Neural cell (in vitro differentiated cells): ENCODE measurements around the gene CLCN1.

ENCODE experiments used
- EZH2 ChIP-seq: fragments of 200-600, 300-800 bp; shearing (Covaris generic), sonication (generic); IDR thresholded peaks from 2 replicates; pipeline ENCODE4 v1.6.1; 2014; ENCODE audit warnings: antibody characterized with exemption, low read length, borderline replicate concordance, mild to moderate bottlenecking; ENCODE audit not compliant: insufficient read depth, poor library complexity, severe bottlenecking
- RAD21 ChIP-seq: fragments of 450-650 bp; conservative IDR thresholded peaks from 2 replicates; pipeline ENCODE4 v1.6.1; 2014; ENCODE audit warnings: antibody characterized with exemption, mild to moderate bottlenecking, moderate library complexity
- TF ChIP-seq, protein P1 (sequence below): fragments of 450-650 bp; IDR thresholded peaks from 2 replicates; pipeline ENCODE4 v1.5.1; 2014; ENCODE audit warnings: antibody characterized with exemption, mild to moderate bottlenecking, moderate library complexity; ENCODE audit not compliant: poor library complexity, severe bottlenecking
- TF ChIP-seq, protein P2 (sequence below): IDR thresholded peaks from 2 replicates; pipeline ENCODE4 v1.6.1; 2012; ENCODE audit warnings: borderline replicate concordance

DNA sequence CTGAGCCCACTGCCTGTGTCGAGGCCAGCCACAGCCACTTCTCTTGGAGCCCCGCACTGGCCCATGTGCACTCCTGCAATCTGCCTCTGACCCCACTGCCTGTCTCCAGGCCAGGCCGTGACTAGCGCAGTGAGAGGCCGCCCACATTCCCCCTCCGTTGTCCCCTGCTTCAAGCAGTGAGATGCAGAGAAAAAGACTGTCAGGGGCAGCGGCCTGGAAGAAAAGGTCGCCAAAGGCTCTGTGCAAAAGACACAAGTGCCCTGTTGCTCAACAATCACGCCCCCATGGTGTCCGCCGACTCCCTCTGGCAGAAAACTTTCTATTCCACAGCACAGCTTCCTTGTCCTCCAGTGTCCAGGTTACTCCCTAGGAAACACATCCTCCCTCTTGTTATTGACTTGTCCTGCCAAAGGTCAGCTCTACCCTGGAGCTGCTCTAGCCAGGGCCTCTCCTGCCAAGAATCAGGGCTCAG, 36.7 kb downstream of the CLCN1 start:
- TF ChIP-seq, protein P1, sequence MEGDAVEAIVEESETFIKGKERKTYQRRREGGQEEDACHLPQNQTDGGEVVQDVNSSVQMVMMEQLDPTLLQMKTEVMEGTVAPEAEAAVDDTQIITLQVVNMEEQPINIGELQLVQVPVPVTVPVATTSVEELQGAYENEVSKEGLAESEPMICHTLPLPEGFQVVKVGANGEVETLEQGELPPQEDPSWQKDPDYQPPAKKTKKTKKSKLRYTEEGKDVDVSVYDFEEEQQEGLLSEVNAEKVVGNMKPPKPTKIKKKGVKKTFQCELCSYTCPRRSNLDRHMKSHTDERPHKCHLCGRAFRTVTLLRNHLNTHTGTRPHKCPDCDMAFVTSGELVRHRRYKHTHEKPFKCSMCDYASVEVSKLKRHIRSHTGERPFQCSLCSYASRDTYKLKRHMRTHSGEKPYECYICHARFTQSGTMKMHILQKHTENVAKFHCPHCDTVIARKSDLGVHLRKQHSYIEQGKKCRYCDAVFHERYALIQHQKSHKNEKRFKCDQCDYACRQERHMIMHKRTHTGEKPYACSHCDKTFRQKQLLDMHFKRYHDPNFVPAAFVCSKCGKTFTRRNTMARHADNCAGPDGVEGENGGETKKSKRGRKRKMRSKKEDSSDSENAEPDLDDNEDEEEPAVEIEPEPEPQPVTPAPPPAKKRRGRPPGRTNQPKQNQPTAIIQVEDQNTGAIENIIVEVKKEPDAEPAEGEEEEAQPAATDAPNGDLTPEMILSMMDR, result no peak
- TF ChIP-seq EZH2 (no peak), RAD21 (no peak)
- TF ChIP-seq, protein P2, sequence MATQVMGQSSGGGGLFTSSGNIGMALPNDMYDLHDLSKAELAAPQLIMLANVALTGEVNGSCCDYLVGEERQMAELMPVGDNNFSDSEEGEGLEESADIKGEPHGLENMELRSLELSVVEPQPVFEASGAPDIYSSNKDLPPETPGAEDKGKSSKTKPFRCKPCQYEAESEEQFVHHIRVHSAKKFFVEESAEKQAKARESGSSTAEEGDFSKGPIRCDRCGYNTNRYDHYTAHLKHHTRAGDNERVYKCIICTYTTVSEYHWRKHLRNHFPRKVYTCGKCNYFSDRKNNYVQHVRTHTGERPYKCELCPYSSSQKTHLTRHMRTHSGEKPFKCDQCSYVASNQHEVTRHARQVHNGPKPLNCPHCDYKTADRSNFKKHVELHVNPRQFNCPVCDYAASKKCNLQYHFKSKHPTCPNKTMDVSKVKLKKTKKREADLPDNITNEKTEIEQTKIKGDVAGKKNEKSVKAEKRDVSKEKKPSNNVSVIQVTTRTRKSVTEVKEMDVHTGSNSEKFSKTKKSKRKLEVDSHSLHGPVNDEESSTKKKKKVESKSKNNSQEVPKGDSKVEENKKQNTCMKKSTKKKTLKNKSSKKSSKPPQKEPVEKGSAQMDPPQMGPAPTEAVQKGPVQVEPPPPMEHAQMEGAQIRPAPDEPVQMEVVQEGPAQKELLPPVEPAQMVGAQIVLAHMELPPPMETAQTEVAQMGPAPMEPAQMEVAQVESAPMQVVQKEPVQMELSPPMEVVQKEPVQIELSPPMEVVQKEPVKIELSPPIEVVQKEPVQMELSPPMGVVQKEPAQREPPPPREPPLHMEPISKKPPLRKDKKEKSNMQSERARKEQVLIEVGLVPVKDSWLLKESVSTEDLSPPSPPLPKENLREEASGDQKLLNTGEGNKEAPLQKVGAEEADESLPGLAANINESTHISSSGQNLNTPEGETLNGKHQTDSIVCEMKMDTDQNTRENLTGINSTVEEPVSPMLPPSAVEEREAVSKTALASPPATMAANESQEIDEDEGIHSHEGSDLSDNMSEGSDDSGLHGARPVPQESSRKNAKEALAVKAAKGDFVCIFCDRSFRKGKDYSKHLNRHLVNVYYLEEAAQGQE, result no peak
